A549 (cell line): ENCODE measurements around the gene ACOXL. TPM values are rescaled to one million over a fixed set of nuclear protein-coding genes. Genes with fewer than 3 reads are reported as not detected.

ENCODE experiments used
- ATAC-seq, 2 experiments: fragments of 200-7000 bp in 1 of 2; fragments of >200 bp in 1 of 2; cut with Nextera tagmentation in 1 of 2; cut with Tn5 transposase in 1 of 2; 3 replicates each; pipeline versions ENCODE4 v1.8.0 to v1.9.1; 2018 to 2020; ENCODE audit warnings: mild to moderate bottlenecking in 1 of 2, moderate library complexity in 1 of 2
- CTCF ChIA-PET: fragments of 300-600 bp; sonication (Branson Sonifier 250); formaldehyde crosslinking; extraction: SDS; loops from one replicate; lab custom pipeline; 2021; ENCODE audit warnings: antibody characterized with exemption, inconsistent platforms; lab: Yijun Ruan, JAX
- POLR2A ChIA-PET: fragments of 350-600 bp; formaldehyde crosslinking; extraction: SDS; loops from one replicate; lab custom pipeline; 2021; ENCODE audit warnings: antibody characterized with exemption, inconsistent platforms; lab: Yijun Ruan, JAX
- DNase-seq, 2 experiments: peaks; one replicate each; pipeline versions ENCODE4 v3.0.0 to v3.0.0-alpha.2; 2011 to 2016; ENCODE audit warnings: low read depth in 1 of 2, low spot score in 1 of 2
- FAIRE-seq: peaks from 2 replicates; lab custom pipeline; 2011; peaks lifted over from hg19 to GRCh38; lab: Jason Lieb, UNC
- H3K27ac ChIP-seq, 2 experiments: fragments of >200 bp; sonication (Bioruptor Twin); formaldehyde crosslinking; 3 replicates each; pipeline ENCODE4 v1.5.1; 2016 to 2017
- H3K4me1 ChIP-seq: fragments of >200 bp; sonication (Bioruptor Twin); formaldehyde crosslinking; 3 replicates; pipeline ENCODE4 v1.6.1; 2016
- H3K4me2 ChIP-seq: fragments of >200 bp; sonication (Bioruptor Twin); formaldehyde crosslinking; 3 replicates; pipeline ENCODE4 v1.6.1; 2016
- H3K4me3 ChIP-seq: fragments of >200 bp; sonication (Bioruptor Twin); formaldehyde crosslinking; 3 replicates; pipeline ENCODE4 v1.5.1; 2016
- H3K9me3 ChIP-seq: fragments of >200 bp; sonication (Bioruptor Twin); formaldehyde crosslinking; 3 replicates; pipeline ENCODE4 v1.6.1; 2016
- BCL3 ChIP-seq: fragments of >200 bp; sonication (Bioruptor Twin); formaldehyde crosslinking; IDR thresholded peaks from 3 replicates; pipeline ENCODE4 v1.6.1; 2016
- BHLHE40 ChIP-seq: IDR thresholded peaks from 2 replicates; pipeline ENCODE4 v1.6.1; 2012; ENCODE audit warnings: low read depth, low read length, inconsistent platforms
- CHD2 ChIP-seq: fragments of 150-350 bp; IDR thresholded peaks from 2 replicates; pipeline ENCODE4 v1.6.1; 2014; ENCODE audit warnings: low read length; ENCODE audit not compliant: partially characterized antibody
- CHD4 ChIP-seq: fragments of 200-600 bp; sonication (generic); IDR thresholded peaks from 2 replicates; pipeline ENCODE4 v1.6.1; 2016; ENCODE audit warnings: antibody characterized with exemption, mild to moderate bottlenecking, borderline replicate concordance
- CTCF ChIP-seq: fragments of >200 bp; sonication (Bioruptor Twin); formaldehyde crosslinking; IDR thresholded peaks from 3 replicates; pipeline ENCODE4 v1.5.1; 2016
- EHF ChIP-seq: fragments of 250-450 bp; sonication (Bioruptor Pico); IDR thresholded peaks from 2 replicates; pipeline ENCODE4 v1.5.0; 2020; ENCODE audit warnings: mild to moderate bottlenecking
- ESRRA ChIP-seq: fragments of 150-350 bp; IDR thresholded peaks from 2 replicates; pipeline ENCODE4 v1.6.1; 2014; ENCODE audit warnings: mild to moderate bottlenecking, low read length, borderline replicate concordance
- FOSL2 ChIP-seq, 2 experiments: fragments of 450-650 bp in 1 of 2; fragments of >200 bp in 1 of 2; sonication (Bioruptor Twin) in 1 of 2; formaldehyde crosslinking; IDR thresholded peaks; 2 replicates each; pipeline versions ENCODE4 v1.5.0 to v1.6.1; 2016 to 2020; ENCODE audit warnings: mild to moderate bottlenecking in 1 of 2, moderate library complexity in 1 of 2
- HEYL ChIP-seq: fragments of 250-450 bp; sonication (Bioruptor Pico); IDR thresholded peaks from 2 replicates; pipeline ENCODE4 v1.8.0; 2021; ENCODE audit warnings: mild to moderate bottlenecking, moderate library complexity
- JUN ChIP-seq, 2 experiments: fragments of >200 bp; sonication (Bioruptor Twin); formaldehyde crosslinking; IDR thresholded peaks; 2 replicates in 1 of 2; 3 replicates in 1 of 2; pipeline ENCODE4 v1.6.1; 2016 to 2017
- MAFK ChIP-seq: fragments of 450-650 bp; IDR thresholded peaks from 2 replicates; pipeline ENCODE4 v1.6.1; 2014; ENCODE audit not compliant: partially characterized antibody
- MAX ChIP-seq: IDR thresholded peaks from 2 replicates; pipeline ENCODE4 v1.6.1; 2012
- NR3C1 ChIP-seq: fragments of >200 bp; sonication (Bioruptor Twin); formaldehyde crosslinking; IDR thresholded peaks from 3 replicates; pipeline ENCODE4 v1.6.1; 2017
- POLR2AphosphoS2 ChIP-seq: conservative IDR thresholded peaks from 2 replicates; pipeline ENCODE4 v1.6.1; 2012; ENCODE audit warnings: low read length, improper control_type of control experiment, inconsistent platforms
- TP53 ChIP-seq: fragments of 250-450 bp; sonication (Bioruptor Pico); IDR thresholded peaks from 2 replicates; pipeline ENCODE4 v1.5.0; 2021; ENCODE audit warnings: mild to moderate bottlenecking, moderate library complexity
- ZC3H11A ChIP-seq: fragments of 450-650 bp; IDR thresholded peaks from 2 replicates; pipeline ENCODE4 v1.6.1; 2014; ENCODE audit warnings: antibody characterized with exemption, mild to moderate bottlenecking
- WGBS: methylation state at CpG from one replicate; pipeline ENCODE4 v1.1.6; 2017; ENCODE audit errors: missing lambda C conversion rate; 5-methylcytosine and 5-hydroxymethylcytosine counted together
- polyA plus RNA-seq, 4 experiments: library from polyadenylated mRNA; depleted of rRNA in 3 of 4; stranded (reverse); fragments of >200 nt; fragmentation: RNase III in 1 of 4; extraction: RNeasy Plus Mini Kit Qiagen cat#74134 plus additional on column Dnase treatment in 1 of 4; gene quantifications; 2 replicates in 3 of 4; 3 replicates in 1 of 4; pipeline ENCODE4 v1.2.3, GENCODE V29; 2011 to 2017

The ACOXL gene
- polyA plus RNA-seq, 2 of the 4 experiments (the other 2 are of a cell fraction): not detected

GRCh38 chr2:111145103-111145760 lies 412.9 kb downstream of the ACOXL start (continued):
- TF ChIP-seq CTCF (no peak), EHF (CRISPR knock-in tag) (no peak)

GRCh38 chr2:111145951-111146350 lies 413.6 kb downstream of the ACOXL start:
- Histone ChIP-seq H3K9me3 (no peaks in the 10 kb centered on the region), H3K27ac (no peak overlapping the region), H3K4me2 (no peak overlapping the region), H3K4me3 (no peak overlapping the region), H3K4me1 (peaks cover 21% of the 10 kb centered on the region)
- ChIA-PET POLR2A (no interaction called here), CTCF (no interaction called here)
- TF ChIP-seq NR3C1: no peak
- no peak for TF ChIP-seq CHD4
- no peak for TF ChIP-seq BCL3
- no peak for TF ChIP-seq FOSL2 (IDR thresholded peaks at IDR 0.05)
- no peak for TF ChIP-seq FOSL2 (CRISPR knock-in tag; IDR thresholded peaks at IDR 0.05)
- no peak for TF ChIP-seq MAFK
- TF ChIP-seq ESRRA: no peak
- TF ChIP-seq POLR2AphosphoS2: no peak
- no peak for TF ChIP-seq CHD2
- WGBS: 91% methylated on average over 2 of the region's 2 CpGs
- DNase-seq: no peak
- ATAC-seq: no peak
- FAIRE-seq: no peak

GRCh38 chr2:111148225-111148873 lies 416.0 kb downstream of the ACOXL start:
- DNase-seq: no peak
- TF ChIP-seq POLR2AphosphoS2: no peak
- no peak for TF ChIP-seq TP53 (CRISPR knock-in tag)
- no peak for TF ChIP-seq ESRRA
- TF ChIP-seq, all 56 proteins: peak for 0
- H3K4me3 ChIP-seq: no peak overlapping the region
- POLR2A ChIA-PET: no interaction called here
- WGBS: 76% methylated on average over 3 of the region's 3 CpGs
- no peaks in the 10 kb centered on the region for H3K9me3 ChIP-seq
- CTCF ChIA-PET: no interaction called here
- peaks cover 21% of the 10 kb centered on the region for H3K4me1 ChIP-seq
- FAIRE-seq (no peak), ATAC-seq (no peak)
- H3K27ac ChIP-seq: no peak overlapping the region
- H3K4me2 ChIP-seq: no peak overlapping the region

- ChIA-PET CTCF (interaction anchor here (1.4 kb wide), 1 partner anchor 28 kb away, joined by 3 read pairs; the partner anchor contains the start of gene BCL2L11), POLR2A (no interaction called here)
- no peak for DNase-seq
- ATAC-seq: no peak
- no peak overlapping the region for H3K27ac ChIP-seq
- no peak overlapping the region for H3K4me2 ChIP-seq
- no peaks in the 10 kb centered on the region for H3K9me3 ChIP-seq
- H3K4me3 ChIP-seq: no peak overlapping the region
- TF ChIP-seq BHLHE40 (no peak), HEYL (CRISPR knock-in tag) (no peak), FOSL2 (IDR thresholded peaks at IDR 0.05) (no peak), FOSL2 (CRISPR knock-in tag; IDR thresholded peaks at IDR 0.05) (no peak), JUN (IDR thresholded peaks at IDR 0.05) (no peak), MAX (no peak), ZC3H11A (no peak)
- peaks cover 21% of the 10 kb centered on the region for H3K4me1 ChIP-seq
- FAIRE-seq: no peak
- WGBS: 92% methylated on average over 8 of the region's 8 CpGs
These were observed 416.6 kb downstream of the ACOXL start for GRCh38 chr2:111148925-111149324.
